Ectodermal cell (in vitro differentiated cells): ENCODE results near the gene LMCD1.
A peak's percentile ranks its signal among the peaks of the same experiment; 100 is the strongest.

Experiments
- H3K27ac ChIP-seq: 2 replicates; pipeline ENCODE4 v1.7.0; 2013; ENCODE audit warnings: mild to moderate bottlenecking, low read depth, low read length; ENCODE audit not compliant: insufficient read depth, poor library complexity, severe bottlenecking
- H3K27me3 ChIP-seq: 2 replicates; pipeline ENCODE4 v1.7.0; 2013; ENCODE audit warnings: mild to moderate bottlenecking, low read length; ENCODE audit not compliant: insufficient read depth, control insufficient read depth, poor library complexity, severe bottlenecking
- H3K36me3 ChIP-seq: one replicate; pipeline ENCODE4 v1.7.0; 2013; ENCODE audit warnings: low read length; ENCODE audit not compliant: control insufficient read depth, insufficient read depth
- H3K4me1 ChIP-seq: one replicate; pipeline ENCODE4 v1.7.0; 2013; ENCODE audit warnings: low read length; ENCODE audit not compliant: control insufficient read depth, insufficient read depth
- H3K4me3 ChIP-seq: 2 replicates; pipeline ENCODE4 v1.7.0; 2013; ENCODE audit warnings: low read depth, low read length, control low read depth; ENCODE audit not compliant: insufficient read depth
- H3K9me3 ChIP-seq: 2 replicates; pipeline ENCODE4 v1.7.0; 2013; ENCODE audit warnings: mild to moderate bottlenecking, low read length, moderate library complexity; ENCODE audit not compliant: control insufficient read depth
- WGBS, 2 experiments: methylation state at CpG; one replicate each; pipeline ENCODE4 v1.1.7; 2013; ENCODE audit warnings: missing lambda C conversion rate in 2 of 2; 5-methylcytosine and 5-hydroxymethylcytosine counted together

The LMCD1 gene

DNA sequence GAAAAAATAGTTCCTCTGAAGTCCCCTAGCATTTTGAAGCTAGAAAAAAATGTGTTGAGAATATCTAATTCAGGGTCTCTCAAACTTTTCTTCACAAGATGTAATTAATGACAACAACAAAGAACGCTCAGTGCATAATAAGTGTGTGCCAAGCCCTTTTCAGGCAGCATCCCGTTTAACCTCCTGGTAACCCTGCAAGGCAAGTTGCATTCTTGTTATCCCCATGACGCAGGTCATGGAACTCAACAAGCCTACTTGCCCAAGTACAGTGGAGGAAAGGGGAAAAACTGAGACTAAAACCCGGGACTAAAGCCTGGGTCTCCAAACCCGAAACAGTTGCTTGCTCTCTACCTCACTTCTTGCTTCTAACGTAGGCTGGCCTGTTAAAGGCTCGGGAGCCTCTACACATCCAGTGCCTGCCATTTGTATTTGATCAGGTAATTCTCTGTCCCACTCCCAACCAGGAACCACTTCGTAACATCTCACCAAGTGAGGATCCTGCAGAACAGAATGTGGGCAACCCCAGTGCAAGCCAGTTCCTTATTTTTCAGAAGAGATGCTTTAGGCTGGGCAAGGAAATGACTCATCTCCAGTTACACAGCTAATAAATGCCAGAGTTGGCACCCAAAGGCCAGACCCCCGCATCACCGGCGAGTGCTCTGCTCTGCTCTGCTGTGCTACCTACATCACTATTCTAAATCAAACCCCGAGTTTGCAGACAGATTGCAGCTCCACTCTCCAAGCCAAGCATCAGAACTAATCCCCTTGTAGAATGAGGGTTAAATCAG is 28.3 kb downstream of the LMCD1 start:
- H3K27me3 ChIP-seq: no peaks in the 10 kb centered on the region
- peaks cover 14% of the 10 kb centered on the region for H3K4me1 ChIP-seq
- 89 to 90% methylated on average over 12 of the region's 12 CpGs for WGBS, 2 experiments
- peak overlapping the region; percentile 20 for H3K27ac ChIP-seq
- no peak overlapping the region for H3K4me3 ChIP-seq
- H3K9me3 ChIP-seq: no peaks in the 10 kb centered on the region
- no peaks in the 10 kb centered on the region for H3K36me3 ChIP-seq

DNA sequence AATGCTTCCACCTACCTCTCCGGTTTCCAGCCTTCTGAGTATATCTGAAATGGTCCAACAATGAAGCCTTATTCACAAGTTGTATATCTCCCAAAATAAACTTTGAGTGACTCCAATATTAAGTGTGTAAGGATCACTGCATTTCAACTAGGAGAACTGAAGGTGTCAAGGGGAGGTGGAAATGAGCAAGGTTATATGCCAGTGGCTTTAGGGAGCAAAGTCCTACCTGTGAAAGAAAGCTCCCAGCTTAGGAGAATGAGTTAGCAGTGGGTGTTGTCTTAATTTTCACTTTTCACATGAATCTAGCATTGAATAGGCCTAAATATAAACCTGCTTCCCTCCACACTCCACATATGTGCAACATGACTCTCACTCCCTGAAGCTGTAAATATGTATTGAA is 29.0 kb downstream of the LMCD1 start:
- no peaks in the 10 kb centered on the region for H3K9me3 ChIP-seq
- no peak overlapping the region for H3K4me3 ChIP-seq
- 64 to 77% methylated on average over 1 of the region's 1 CpG for WGBS, 2 experiments
- H3K36me3 ChIP-seq: no peaks in the 10 kb centered on the region
- no peak overlapping the region for H3K27ac ChIP-seq
- peaks cover 14% of the 10 kb centered on the region for H3K4me1 ChIP-seq
- no peaks in the 10 kb centered on the region for H3K27me3 ChIP-seq

DNA sequence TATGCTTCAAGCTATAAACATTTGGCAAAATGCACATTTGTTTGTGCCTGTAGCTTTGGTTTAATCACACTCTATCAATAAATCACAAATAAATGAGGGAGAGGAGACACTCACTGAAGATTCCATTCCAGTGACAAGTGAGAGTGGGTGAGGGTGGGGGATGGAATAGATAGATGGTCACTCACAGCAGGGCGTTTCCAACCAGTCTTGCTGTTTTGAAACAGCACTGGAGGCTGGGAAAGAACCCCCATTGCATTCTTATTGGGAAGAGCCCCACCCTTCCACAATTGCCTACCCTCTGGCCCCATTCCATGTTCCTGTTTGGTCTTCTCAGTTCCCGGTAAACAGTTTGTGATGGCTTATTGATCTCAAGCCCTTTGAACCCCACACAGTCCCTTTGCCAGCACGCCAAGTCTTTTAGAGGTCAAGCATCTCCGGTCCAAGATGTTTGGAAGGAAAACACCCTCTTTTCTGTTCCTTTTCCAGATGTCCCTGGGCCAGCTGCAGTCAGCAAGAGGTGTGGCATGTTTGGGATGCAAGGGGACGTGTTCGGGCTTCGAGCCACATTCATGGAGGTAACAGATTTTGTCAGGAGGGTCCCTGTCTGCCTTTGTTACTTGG is 30.7 kb downstream of the LMCD1 start:
- no peak overlapping the region for H3K4me3 ChIP-seq
- peaks cover 20% of the 10 kb centered on the region for H3K4me1 ChIP-seq
- no peaks in the 10 kb centered on the region for H3K9me3 ChIP-seq
- H3K27ac ChIP-seq: no peak overlapping the region
- no peaks in the 10 kb centered on the region for H3K36me3 ChIP-seq
- no peaks in the 10 kb centered on the region for H3K27me3 ChIP-seq
- 88 to 90% methylated on average over 7 of the region's 7 CpGs for WGBS, 2 experiments

DNA sequence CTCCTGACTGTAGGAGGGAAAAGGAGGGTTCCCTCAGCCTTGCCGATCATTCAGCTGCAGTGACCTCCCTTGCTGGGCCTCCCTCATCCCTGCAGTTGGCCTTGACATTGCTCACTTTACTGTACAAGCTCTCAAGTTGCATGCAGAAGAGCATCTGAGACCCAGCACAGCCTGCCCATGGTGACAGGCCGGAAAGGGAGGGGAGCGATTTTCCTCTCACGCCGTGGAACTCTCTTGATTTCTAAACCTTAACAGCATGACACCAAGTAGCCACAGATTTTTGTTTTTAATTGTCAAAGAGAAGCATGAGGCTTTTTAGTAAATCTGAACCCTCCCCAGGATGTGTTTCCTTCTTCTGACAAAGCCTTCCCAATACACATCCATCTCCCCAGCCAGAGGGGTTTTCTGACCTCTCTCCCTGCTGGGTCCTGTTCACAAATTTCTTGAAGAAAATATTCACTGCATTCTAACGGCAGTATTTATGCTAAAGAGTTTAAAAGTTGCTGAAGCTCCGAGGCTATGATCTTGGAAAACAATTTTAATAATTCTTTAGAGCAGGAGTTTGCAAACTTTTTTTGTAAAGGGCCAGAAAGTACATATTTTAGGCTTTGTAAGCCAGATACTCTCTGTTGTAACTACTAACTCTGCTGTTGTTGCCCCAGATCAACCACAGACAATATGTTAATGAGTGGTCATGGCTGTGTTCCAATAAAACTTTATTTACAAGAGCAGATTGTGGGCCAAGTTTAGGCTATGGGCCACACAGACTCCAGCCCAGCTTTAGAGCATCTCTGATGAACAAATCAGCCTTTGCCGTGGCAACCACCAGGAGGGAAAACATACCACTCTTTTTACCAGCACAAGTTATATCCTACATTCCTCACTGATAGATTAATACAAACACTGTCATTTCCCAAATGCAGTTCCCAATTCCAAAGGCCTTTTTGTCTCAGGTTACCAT is 34.8 kb downstream of the LMCD1 start:
- Histone ChIP-seq H3K36me3 (no peaks in the 10 kb centered on the region), H3K27ac (no peak overlapping the region), H3K4me3 (no peak overlapping the region), H3K27me3 (no peaks in the 10 kb centered on the region), H3K4me1 (peaks cover 10% of the 10 kb centered on the region), H3K9me3 (no peaks in the 10 kb centered on the region)
- WGBS, 2 experiments: 41 to 43% methylated on average over 8 of the region's 8 CpGs

DNA sequence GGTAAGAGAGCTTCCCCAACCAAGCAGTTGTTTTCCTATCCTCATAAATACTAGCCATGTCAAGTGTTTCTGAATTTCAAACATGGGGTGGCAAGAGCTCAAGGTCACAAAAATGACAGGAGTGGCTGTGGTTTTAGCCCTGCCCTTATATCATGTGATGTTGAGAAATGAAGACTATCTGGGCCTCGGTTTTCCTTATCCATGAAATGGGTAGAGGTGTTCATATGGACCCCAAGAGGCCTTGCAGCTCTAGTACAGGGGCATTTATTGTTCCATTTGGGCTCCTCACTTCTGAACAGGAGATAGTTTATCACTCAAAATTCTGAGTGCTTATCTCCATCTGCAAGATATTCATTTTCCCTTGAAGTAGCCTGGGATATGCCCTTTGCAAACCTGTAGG is 35.8 kb downstream of the LMCD1 start:
- WGBS, 2 experiments: 95 to 96% methylated on average over 1 of the region's 1 CpG
- H3K4me3 ChIP-seq: no peak overlapping the region
- H3K27me3 ChIP-seq: no peaks in the 10 kb centered on the region
- no peak overlapping the region for H3K27ac ChIP-seq
- no peaks in the 10 kb centered on the region for H3K9me3 ChIP-seq
- H3K4me1 ChIP-seq: peaks cover 7% of the 10 kb centered on the region
- no peaks in the 10 kb centered on the region for H3K36me3 ChIP-seq

DNA sequence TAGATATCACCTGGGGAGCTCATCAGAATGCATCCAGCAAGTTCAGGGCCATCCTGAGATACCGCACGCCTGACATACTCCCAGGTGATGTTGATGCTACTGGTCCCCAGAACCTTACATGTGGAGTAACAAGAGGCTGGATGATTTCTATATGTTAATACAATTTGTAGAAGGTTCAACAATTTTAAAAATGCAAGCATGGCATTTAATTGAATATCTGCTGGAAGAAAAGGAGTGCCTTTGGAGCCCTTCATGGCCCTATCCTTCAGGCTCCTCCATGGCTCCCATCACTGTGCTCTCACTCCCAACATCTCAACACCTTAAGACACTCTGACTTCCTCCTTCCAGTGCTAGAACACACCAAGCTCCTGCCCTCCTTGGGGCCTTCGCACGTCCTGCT is 36.6 kb downstream of the LMCD1 start:
- no peaks in the 10 kb centered on the region for H3K27me3 ChIP-seq
- WGBS, 2 experiments: 81 to 84% methylated on average over 4 of the region's 4 CpGs
- H3K4me3 ChIP-seq: no peak overlapping the region
- no peak overlapping the region for H3K27ac ChIP-seq
- H3K4me1 ChIP-seq: peaks cover 7% of the 10 kb centered on the region
- no peaks in the 10 kb centered on the region for H3K36me3 ChIP-seq
- no peaks in the 10 kb centered on the region for H3K9me3 ChIP-seq

DNA sequence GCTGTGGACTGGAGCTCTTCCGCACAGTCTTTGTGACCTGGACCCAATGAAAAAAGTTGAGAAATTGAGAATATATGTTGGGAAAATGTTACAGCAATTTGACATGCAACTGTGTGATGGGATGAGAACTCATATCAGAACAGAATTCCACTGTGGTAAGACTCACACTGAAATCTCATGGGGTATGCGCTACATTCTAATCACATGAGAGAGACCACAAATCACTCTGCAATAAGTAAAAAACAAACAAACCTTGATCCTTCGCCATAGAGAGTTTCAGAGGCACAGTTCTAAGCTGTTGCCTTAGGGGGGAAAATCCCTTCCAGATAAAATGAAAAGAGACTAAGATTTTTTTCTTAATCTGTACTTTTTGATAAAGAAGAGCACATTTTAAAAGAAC is 37.3 kb downstream of the LMCD1 start:
- peaks cover 7% of the 10 kb centered on the region for H3K4me1 ChIP-seq
- H3K9me3 ChIP-seq: no peaks in the 10 kb centered on the region
- H3K4me3 ChIP-seq: no peak overlapping the region
- WGBS, 2 experiments: 96 to 97% methylated on average over 2 to 3 of the region's 3 CpGs
- H3K27ac ChIP-seq: no peak overlapping the region
- H3K27me3 ChIP-seq: no peaks in the 10 kb centered on the region
- H3K36me3 ChIP-seq: no peaks in the 10 kb centered on the region

GRCh38 chr3:8539419-8539818 is 37.8 kb downstream of the LMCD1 start:
- Histone ChIP-seq H3K4me3 (no peak overlapping the region), H3K4me1 (peaks cover 7% of the 10 kb centered on the region), H3K36me3 (no peaks in the 10 kb centered on the region), H3K27ac (no peak overlapping the region), H3K27me3 (no peaks in the 10 kb centered on the region), H3K9me3 (no peaks in the 10 kb centered on the region)
- 85 to 87% methylated on average over 6 to 7 of the region's 7 CpGs for whole genome bisulfite sequencing, 2 experiments

DNA sequence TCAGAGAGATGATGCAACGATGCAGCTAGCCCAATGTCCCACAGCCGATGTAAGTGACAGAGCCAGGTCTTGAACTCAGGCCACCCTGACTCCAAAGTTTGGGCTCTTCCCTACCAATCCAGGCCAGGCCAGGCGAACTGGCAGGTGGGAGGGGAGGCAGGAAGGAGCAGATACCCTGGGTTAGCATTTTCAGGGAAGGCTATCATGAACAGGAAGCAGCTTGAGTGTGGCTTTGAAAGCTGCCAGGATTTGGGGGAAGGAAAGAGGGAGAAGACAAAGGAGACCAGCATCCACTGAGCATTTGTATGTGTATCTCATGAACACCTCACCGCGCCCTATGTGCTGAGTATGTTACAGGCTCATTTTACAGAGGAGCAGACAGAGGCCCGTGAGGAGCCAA is 38.8 kb downstream of the LMCD1 start:
- H3K36me3 ChIP-seq: no peaks in the 10 kb centered on the region
- no peak overlapping the region for H3K27ac ChIP-seq
- peaks cover 7% of the 10 kb centered on the region for H3K4me1 ChIP-seq
- no peaks in the 10 kb centered on the region for H3K9me3 ChIP-seq
- H3K4me3 ChIP-seq: no peak overlapping the region
- no peaks in the 10 kb centered on the region for H3K27me3 ChIP-seq
- WGBS, 2 experiments: 84 to 88% methylated on average over 6 of the region's 6 CpGs

DNA sequence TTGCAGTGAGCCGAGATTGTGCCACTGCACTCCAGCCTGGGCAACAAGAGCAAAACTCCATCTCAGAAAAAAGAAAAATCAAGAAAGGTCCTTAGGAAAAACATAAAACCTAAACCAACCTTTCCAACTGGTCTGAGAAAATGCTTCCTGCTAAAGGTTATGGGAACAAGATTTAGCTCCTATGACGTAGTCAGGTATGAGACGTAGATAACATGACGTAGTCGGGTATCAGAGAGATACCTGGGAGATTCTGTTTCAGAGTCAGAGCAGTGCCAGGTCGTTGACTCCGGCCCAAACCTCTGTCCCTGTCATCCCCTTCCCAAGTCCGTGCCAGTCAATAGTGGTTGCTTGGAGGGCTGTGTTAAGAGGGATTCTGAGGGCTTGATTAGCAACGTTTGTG is 39.9 kb downstream of the LMCD1 start:
- Histone ChIP-seq H3K36me3 (no peaks in the 10 kb centered on the region), H3K27ac (no peak overlapping the region), H3K27me3 (no peaks in the 10 kb centered on the region)

More for the DNA sequence above, 39.9 kb downstream of the LMCD1 start:
- WGBS, 2 experiments: 92 to 93% methylated on average over 9 of the region's 9 CpGs
- no peaks in the 10 kb centered on the region for H3K9me3 ChIP-seq
- H3K4me3 ChIP-seq: no peak overlapping the region
- H3K4me1 ChIP-seq: no peaks in the 10 kb centered on the region
